NCI-H2081 treated with DMSO at 0.1 percent for 48 hours (cell line): ENCODE data around the gene NXN.
"Not testable (repeated sequence)": the region's sequence is repeated elsewhere in the genome, so short reads cannot be mapped to it uniquely, and the experiment has no call there.

Source experiments
- DNase-seq: peaks from one replicate; lab custom pipeline; 2025; lab: John Stamatoyannopoulos, UW

Gene NXN

GRCh38 chr17:862582-862981 lies 117.0 kb downstream of the NXN start:
- DNase-seq: no peak

DNA sequence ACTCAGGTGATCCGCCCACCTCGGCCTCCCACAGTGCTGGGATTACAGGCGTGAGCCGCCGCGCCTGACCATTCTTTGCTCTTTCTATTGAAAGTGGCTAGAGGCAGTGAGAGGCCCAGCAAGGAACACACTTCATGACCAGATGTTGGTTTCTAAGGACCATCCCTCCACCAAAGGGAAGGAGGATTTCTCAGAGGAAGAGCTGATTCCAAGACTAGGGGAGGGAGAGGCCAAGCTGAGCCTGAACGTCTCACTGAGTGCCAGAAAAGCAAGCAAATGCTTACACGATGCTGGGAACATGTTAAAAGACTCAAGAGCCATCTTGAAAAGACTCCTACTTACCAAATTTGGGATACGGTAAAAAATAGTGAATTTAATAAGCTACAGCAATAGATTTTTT lies 118.2 kb downstream of the NXN start:
- DNase-seq: no peak

DNA sequence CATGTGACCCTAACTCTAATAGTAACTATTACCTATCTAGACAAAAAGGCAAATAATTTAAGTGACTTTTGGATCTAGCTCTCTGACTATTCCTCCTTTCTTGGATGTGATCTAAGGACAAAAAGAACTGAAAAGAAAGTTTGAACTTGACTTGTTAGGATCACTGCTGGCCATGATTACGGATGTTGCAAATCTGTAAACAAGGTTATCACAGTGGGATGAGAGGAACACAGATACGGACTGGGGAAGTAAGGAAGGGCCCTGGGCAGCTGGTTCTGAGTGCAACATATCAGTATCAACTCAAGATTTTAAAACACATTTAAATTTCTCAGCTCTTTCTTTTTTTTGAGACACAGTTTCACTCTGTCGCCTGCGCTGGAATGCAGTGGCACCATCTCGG lies 118.8 kb downstream of the NXN start:
- DNase-seq: no peak

DNA sequence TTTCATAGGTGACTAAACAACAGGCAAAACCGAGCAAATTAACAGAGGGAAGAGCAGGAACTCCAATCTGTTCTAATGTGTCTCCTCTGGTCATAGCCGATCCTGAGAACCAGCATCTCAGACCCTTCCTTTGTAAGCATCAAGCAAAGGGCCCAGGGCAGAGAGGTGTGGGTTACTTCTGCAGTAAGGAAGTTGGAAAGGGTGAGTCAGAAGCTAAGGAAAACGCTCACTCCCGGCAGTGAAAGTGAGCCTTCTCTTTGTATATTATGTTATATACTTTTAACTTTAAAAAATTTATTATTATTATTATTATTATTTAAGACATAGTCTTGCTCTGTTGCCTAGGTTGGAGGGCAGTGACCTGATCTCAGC lies 119.8 kb downstream of the NXN start:
- no peak for DNase-seq

- no peak for DNase-seq
Observed at GRCh38 chr17:859061-859823, 120.3 kb downstream of the NXN start.

DNA sequence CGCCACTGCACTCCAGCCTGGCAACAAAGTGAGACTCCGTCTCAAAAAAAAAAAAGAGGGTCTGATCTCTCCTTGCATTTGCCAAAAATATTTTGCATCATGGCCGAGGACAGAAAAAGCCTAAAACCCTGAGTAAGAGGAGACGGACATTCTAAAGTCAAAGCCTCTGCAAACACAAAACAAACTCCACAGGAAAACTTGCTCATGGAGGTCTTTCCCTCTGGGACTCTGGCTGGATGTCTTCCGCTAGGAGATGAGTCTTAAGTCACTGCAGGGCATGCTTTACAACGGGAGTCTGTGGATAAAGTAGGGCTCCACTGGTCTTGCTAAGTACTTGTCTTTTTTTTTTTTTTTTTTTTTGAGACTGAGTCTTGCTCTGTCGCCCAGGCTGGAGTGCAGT lies 123.4 kb downstream of the NXN start:
- DNase-seq: no peak

- DNase-seq: no peak
Observed at GRCh38 chr17:855569-855968, 124.0 kb downstream of the NXN start.

- DNase-seq: not testable (repeated sequence)
Observed at GRCh38 chr17:852850-853249, 126.7 kb downstream of the NXN start.

DNA sequence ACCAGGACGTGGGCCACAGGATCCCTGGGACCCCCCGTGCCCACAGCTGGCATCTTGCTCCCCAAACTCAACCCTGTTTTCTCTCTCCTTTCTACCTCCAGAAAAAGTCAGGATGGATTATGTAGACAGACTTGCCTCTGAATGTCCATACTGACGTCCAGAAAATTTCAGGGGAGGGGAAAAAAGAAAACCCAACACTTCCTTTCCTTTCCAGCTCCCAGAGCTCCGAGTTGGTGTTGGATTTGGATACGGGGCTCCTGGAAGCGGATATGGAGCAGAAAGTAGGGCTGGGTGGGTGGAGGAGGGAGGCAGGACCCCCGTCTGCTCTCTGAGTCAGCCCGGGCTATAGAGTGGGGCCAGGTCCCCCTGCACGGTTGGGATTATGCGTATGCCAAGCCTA lies 127.2 kb downstream of the NXN start:
- DNase-seq: no peak

- no peak for DNase-seq
Observed at GRCh38 chr17:851924-852323, 127.7 kb downstream of the NXN start.

- no peak for DNase-seq
Observed at GRCh38 chr17:850851-851763, 128.5 kb downstream of the NXN start.

- DNase-seq: no peak
Observed at GRCh38 chr17:850086-850850, 129.3 kb downstream of the NXN start.

DNA sequence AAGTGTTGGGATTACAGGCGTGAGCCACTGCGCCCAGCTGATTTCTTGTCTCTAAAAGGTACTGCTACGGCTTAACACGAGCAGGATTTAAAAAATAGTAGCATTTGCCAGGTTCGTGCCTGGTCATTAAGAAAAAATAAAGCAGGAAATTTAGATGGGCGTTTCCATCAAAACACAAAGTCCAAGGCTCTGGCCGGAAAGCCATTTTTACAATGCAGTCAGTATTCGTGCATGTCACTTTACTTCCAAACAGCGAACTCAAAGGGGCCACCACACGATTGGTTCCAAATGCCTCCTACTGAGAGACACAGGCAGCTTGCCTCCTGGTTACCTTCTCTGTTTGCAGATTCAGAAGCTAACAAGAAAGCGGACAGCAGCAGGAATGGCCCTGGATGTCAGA lies 131.2 kb downstream of the NXN start:
- DNase-seq: no peak

DNA sequence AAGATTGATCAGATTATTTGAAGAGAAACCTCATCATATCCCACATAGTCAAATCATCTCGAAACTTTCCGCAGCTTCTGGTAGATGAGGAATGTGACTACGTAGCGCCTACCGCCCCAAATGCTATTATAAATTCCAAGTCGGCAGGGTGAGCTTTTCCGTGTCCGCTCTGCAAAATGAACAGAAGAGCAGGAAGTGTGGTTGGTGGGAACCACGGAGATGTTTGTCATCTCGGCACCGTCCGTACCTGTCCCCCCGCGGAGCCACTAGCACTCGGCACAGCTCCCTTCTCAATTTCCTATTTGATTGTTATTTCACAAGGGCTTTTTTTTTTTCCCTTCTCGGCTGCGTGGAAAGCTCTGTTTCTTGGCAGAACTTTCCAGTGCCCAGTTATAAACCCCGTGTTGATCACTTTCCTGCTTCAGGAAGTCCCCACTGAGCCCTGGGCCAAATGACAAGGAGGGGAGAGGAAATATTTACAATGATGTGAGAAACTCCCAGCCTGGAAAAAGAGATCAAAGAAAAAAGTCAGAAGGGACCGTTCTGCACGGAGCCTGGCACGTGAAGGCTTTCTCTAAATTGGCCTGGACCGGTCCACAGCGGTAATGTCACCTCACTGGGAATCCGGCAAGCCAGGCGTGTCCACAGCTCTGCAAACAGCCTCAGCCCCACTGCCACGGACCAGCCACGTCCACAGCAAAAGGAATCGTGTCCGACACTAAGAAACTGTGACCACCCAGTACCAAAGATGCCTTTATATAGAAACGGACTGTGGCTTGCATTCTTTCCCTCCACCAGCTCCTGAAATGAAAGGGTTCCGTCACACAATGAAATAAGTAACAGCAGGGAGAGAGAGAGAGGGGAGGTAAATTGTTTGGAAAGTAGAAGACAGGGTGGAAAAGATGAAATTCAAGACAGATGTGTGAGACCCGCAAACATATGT lies 132.4 kb downstream of the NXN start:
- DNase-seq: no peak

- no peak for DNase-seq
Observed at GRCh38 chr17:841313-841712, 138.3 kb downstream of the NXN start.

DNA sequence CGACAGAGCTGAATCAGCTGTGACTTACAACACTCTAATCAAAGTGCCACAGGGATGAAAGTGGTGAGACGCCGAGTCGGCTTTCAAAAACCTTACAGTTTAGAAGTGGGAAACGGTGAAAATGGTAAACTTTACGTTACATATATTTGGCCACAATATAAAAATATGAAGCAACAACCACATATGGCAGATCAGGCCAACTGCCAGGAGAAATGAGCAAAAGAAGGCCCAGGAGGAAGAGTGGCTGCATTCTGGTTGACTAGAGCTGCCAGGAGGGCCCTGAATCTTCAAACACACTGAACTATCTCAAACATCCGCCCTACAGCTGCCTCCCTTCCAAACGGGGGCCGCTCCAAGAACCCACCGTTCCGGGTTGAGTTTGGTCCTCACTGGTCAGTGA lies 141.1 kb downstream of the NXN start:
- no peak for DNase-seq

DNA sequence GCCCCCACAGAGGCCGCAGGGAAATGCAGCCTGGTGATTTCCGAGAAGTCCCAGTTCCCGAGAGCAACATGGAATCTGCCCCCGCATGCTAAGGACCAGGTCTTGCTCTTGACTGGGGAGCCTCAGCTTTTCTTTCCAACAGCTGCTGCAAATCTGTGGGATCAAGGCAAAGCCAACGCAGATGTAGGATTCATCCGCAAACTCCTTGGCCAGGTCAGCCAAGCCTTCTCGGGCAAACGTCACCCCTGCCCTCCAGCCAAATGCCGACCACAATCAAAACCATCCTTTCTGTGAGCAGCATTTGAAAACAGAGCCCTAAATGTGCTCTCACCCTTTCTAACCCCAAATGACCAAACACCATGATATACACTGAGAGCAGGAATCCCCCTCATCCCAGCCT lies 143.4 kb downstream of the NXN start:
- DNase-seq: no peak

DNA sequence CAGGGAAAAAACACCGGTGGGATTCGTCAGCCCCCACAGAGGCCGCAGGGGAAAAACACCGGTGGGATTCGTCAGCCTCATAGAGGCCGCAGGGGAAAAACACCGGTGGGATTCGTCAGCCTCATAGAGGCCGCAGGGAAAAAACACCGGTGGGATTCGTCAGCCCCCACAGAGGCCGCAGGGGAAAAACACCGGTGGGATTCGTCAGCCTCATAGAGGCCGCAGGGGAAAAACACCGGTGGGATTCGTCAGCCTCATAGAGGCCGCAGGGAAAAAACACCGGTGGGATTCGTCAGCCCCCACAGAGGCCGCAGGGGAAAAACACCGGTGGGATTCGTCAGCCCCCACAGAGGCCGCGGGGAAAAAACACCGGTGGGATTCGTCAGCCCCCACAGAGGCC lies 143.9 kb downstream of the NXN start:
- not testable (repeated sequence) for DNase-seq

DNA sequence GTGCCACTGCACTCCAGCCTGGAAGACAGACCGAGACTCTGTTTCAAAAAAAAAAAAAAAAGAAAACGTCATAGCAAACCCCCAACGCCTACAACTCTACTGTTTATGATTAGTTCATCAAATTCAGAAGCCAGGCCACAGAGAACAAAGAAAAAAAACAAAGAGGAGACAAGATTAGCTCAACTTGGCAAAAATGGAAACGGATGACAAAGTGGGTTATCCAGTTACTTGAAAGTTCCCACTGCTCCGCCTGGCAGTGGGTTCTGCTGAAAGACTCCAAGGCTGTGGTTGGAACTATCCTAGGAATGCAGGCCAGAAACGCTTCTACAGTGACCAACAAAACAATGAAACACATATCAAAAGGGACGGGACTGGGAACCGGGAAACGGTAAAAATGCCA lies 144.3 kb downstream of the NXN start:
- no peak for DNase-seq

- no peak for DNase-seq
Observed at GRCh38 chr17:834136-834535, 145.4 kb downstream of the NXN start.

- no peak for DNase-seq
Observed at GRCh38 chr17:830950-831349, 148.6 kb downstream of the NXN start.

DNA sequence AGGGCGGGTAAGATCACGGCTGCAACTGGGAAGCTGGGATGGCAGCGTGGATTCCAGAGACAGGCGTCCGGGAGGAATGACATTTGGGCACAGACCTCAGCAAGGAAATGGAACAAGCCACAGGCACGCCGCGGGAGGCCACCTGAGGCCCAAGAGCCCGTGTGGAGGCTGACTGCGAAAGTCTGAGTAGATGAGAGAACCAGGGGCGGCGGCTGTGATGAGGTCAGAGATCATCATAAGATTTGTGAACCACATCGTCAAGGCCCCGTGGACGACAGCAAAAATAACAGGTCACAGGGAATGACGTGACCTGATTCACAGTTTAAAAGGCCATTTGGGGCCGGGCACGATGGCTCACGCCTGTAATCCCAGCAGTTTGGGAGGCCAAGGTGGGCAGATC lies 149.2 kb downstream of the NXN start:
- no peak for DNase-seq
